Ishikawa (cell line): Measurements from ENCODE around the gene GALNT14.

ENCODE experiments used
- CREB1 ChIP-seq: IDR thresholded peaks from 2 replicates; pipeline ENCODE4 v1.6.1; 2012; ENCODE audit warnings: low read depth
- EP300 ChIP-seq: IDR thresholded peaks from 2 replicates; pipeline ENCODE4 v1.6.1; 2012; ENCODE audit warnings: borderline replicate concordance
- FOXM1 ChIP-seq: IDR thresholded peaks from 2 replicates; pipeline ENCODE4 v1.6.1; 2012; ENCODE audit warnings: low read depth, borderline replicate concordance
- NFIC ChIP-seq: IDR thresholded peaks from 2 replicates; pipeline ENCODE4 v1.6.1; 2012
- RAD21 ChIP-seq: IDR thresholded peaks from 2 replicates; pipeline ENCODE4 v1.6.1; 2012; ENCODE audit warnings: low read depth
- TAF1 ChIP-seq: IDR thresholded peaks from 2 replicates; pipeline ENCODE4 v1.6.1; 2012; ENCODE audit warnings: low read depth, mild to moderate bottlenecking
- TCF12 ChIP-seq: IDR thresholded peaks from 2 replicates; pipeline ENCODE4 v1.6.1; 2012; ENCODE audit warnings: low read depth
- USF1 ChIP-seq: IDR thresholded peaks from 2 replicates; pipeline ENCODE4 v1.6.1; 2012
- YY1 ChIP-seq: IDR thresholded peaks from 2 replicates; pipeline ENCODE4 v1.6.1; 2012; ENCODE audit warnings: low read depth
- TF ChIP-seq, protein P1 (sequence below): IDR thresholded peaks from 2 replicates; pipeline ENCODE4 v1.6.1; 2012; ENCODE audit warnings: low read depth, mild to moderate bottlenecking

- TF ChIP-seq YY1 (no peak), CREB1 (no peak), FOXM1 (no peak), TCF12 (no peak), USF1 (no peak), EP300 (no peak), NFIC (no peak), RAD21 (no peak), TAF1 (no peak)
- TF ChIP-seq, protein P1, sequence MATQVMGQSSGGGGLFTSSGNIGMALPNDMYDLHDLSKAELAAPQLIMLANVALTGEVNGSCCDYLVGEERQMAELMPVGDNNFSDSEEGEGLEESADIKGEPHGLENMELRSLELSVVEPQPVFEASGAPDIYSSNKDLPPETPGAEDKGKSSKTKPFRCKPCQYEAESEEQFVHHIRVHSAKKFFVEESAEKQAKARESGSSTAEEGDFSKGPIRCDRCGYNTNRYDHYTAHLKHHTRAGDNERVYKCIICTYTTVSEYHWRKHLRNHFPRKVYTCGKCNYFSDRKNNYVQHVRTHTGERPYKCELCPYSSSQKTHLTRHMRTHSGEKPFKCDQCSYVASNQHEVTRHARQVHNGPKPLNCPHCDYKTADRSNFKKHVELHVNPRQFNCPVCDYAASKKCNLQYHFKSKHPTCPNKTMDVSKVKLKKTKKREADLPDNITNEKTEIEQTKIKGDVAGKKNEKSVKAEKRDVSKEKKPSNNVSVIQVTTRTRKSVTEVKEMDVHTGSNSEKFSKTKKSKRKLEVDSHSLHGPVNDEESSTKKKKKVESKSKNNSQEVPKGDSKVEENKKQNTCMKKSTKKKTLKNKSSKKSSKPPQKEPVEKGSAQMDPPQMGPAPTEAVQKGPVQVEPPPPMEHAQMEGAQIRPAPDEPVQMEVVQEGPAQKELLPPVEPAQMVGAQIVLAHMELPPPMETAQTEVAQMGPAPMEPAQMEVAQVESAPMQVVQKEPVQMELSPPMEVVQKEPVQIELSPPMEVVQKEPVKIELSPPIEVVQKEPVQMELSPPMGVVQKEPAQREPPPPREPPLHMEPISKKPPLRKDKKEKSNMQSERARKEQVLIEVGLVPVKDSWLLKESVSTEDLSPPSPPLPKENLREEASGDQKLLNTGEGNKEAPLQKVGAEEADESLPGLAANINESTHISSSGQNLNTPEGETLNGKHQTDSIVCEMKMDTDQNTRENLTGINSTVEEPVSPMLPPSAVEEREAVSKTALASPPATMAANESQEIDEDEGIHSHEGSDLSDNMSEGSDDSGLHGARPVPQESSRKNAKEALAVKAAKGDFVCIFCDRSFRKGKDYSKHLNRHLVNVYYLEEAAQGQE: no peak
Observed at GRCh38 chr2:30974092-30974491, 164.1 kb downstream of the GALNT14 start.
